Adipose tissue (tissue), 3 donors: Measurements from ENCODE around the gene RPL13. TPM values are rescaled to one million over a fixed set of nuclear protein-coding genes. Genes with fewer than 3 reads are reported as not detected.

ENCODE experiments used
- H3K27ac ChIP-seq: one replicate; pipeline ENCODE4 v1.5.1; 2013; ENCODE audit warnings: low read depth, low read length
- WGBS, 3 donors: extraction: QIAGEN DNeasy Blood & Tissue Kit; methylation state at CpG; one replicate each; pipeline ENCODE4 v1.1.7; 2013; 5-methylcytosine and 5-hydroxymethylcytosine counted together
- polyA plus RNA-seq, 3 donors: library from polyadenylated mRNA; stranded (reverse); fragments of 200-250 nt; gene quantifications; one replicate each; pipeline ENCODE4 v1.2.3, GENCODE V29; 2013
- donor health status: healthy with polysubstance abuse.
- donor health status: Bipolar disorder and iron deficiency.
- donor health status: healthy.

RPL13 gene
- polyA plus RNA-seq, 3 donors: 5,860 to 8,120 (median 6,597) TPM

GRCh38 chr16:89541792-89542191, 18.7 kb upstream of the RPL13 start:
- H3K27ac ChIP-seq: no peak overlapping the region
- 91 to 95% (median 93%) methylated on average over 21 of the region's 21 CpGs for WGBS, 3 donors

- WGBS, 3 donors: 92 to 95% (median 93%) methylated on average over 11 of the region's 11 CpGs
- H3K27ac ChIP-seq: no peak overlapping the region
These were observed 16.4 kb upstream of the RPL13 start for GRCh38 chr16:89544113-89544512.

- no peak overlapping the region for H3K27ac ChIP-seq
- WGBS, 3 donors: 92% methylated on average over 13 of the region's 13 CpGs
These were observed 15.8 kb upstream of the RPL13 start for GRCh38 chr16:89544713-89545043.

GRCh38 chr16:89545044-89545830, 15.2 kb upstream of the RPL13 start:
- 78 to 94% (median 83%) methylated on average over 17 of the region's 17 CpGs for WGBS, 3 donors
- no peak overlapping the region for H3K27ac ChIP-seq

- WGBS, 3 donors: 77 to 95% (median 93%) methylated on average over 26 of the region's 26 CpGs
- no peak overlapping the region for H3K27ac ChIP-seq
These were observed 14.5 kb upstream of the RPL13 start for GRCh38 chr16:89545831-89546574.

- WGBS, 3 donors: 88 to 93% (median 90%) methylated on average over 19 of the region's 19 CpGs
- H3K27ac ChIP-seq: no peak overlapping the region
These were observed 13.7 kb upstream of the RPL13 start for GRCh38 chr16:89546781-89547180.

- no peak overlapping the region for H3K27ac ChIP-seq
- WGBS, 3 donors: 93 to 94% (median 94%) methylated on average over 17 of the region's 17 CpGs
These were observed 13.2 kb upstream of the RPL13 start for GRCh38 chr16:89547291-89547690.

- WGBS, 3 donors: 95 to 96% (median 95%) methylated on average over 20 of the region's 20 CpGs
- H3K27ac ChIP-seq: no peak overlapping the region
These were observed 12.6 kb upstream of the RPL13 start for GRCh38 chr16:89547860-89548259.

GRCh38 chr16:89548344-89549006, 12.0 kb upstream of the RPL13 start:
- no peak overlapping the region for H3K27ac ChIP-seq
- 90 to 93% (median 90%) methylated on average over 28 of the region's 28 CpGs for whole genome bisulfite sequencing, 3 donors

- no peak overlapping the region for H3K27ac ChIP-seq
- WGBS, 3 donors: 87 to 93% (median 91%) methylated on average over 10 of the region's 10 CpGs
These were observed 11.3 kb upstream of the RPL13 start for GRCh38 chr16:89549007-89549700.

GRCh38 chr16:89550421-89551007, 10.0 kb upstream of the RPL13 start:
- 91 to 95% (median 92%) methylated on average over 20 to 22 of the region's 22 CpGs for WGBS, 3 donors
- no peak overlapping the region for H3K27ac ChIP-seq

GRCh38 chr16:89552329-89552728, 8.2 kb upstream of the RPL13 start:
- 93 to 95% (median 94%) methylated on average over 22 of the region's 22 CpGs for WGBS, 3 donors
- no peak overlapping the region for H3K27ac ChIP-seq

GRCh38 chr16:89552913-89553312, 7.6 kb upstream of the RPL13 start:
- WGBS, 3 donors: 92 to 94% (median 93%) methylated on average over 13 of the region's 13 CpGs
- no peak overlapping the region for H3K27ac ChIP-seq

- WGBS, 3 donors: 90 to 94% (median 94%) methylated on average over 18 of the region's 18 CpGs
- no peak overlapping the region for H3K27ac ChIP-seq
These were observed 6.7 kb upstream of the RPL13 start for GRCh38 chr16:89553733-89554132.

- no peak overlapping the region for H3K27ac ChIP-seq
- 91 to 98% (median 94%) methylated on average over 11 to 12 of the region's 12 CpGs for WGBS, 3 donors
These were observed 6.1 kb upstream of the RPL13 start for GRCh38 chr16:89554343-89554742.

- WGBS, 3 donors: 93 to 96% (median 95%) methylated on average over 16 of the region's 16 CpGs
- H3K27ac ChIP-seq: no peak overlapping the region
These were observed 5.2 kb upstream of the RPL13 start for GRCh38 chr16:89555265-89555664.

- 85 to 95% (median 93%) methylated on average over 13 of the region's 13 CpGs for WGBS, 3 donors
- H3K27ac ChIP-seq: no peak overlapping the region
These were observed 4.7 kb upstream of the RPL13 start for GRCh38 chr16:89555780-89556179.
